HCT116 (cell line): ENCODE data around the gene MEPCE. TPM values are rescaled to one million over a fixed set of nuclear protein-coding genes. Genes with fewer than 3 reads are reported as not detected.

Source experiments
- ATAC-seq: fragments of 200-7000 bp; cut with Tn5 transposase; 2 replicates; pipeline ENCODE4 v1.9.1; 2020; ENCODE audit warnings: mild to moderate bottlenecking, moderate library complexity
- BruUV-seq: library from RNA; stranded (reverse); fragments of 400-500 nt; replicated peaks from 2 replicates; lab custom pipeline; 2021; lab: Mats Ljungman, UMichigan
- CTCF ChIA-PET: fragments of 300-600 bp; sonication (Branson Sonifier 250); formaldehyde crosslinking; loops from one replicate; lab custom pipeline; 2021; ENCODE audit warnings: antibody characterized with exemption; lab: Charles Lee
- POLR2A ChIA-PET: fragments of 300-600, 350-600 bp; sonication (Branson Sonifier 250); formaldehyde crosslinking; loops from one replicate; lab custom pipeline; 2021; ENCODE audit warnings: antibody characterized with exemption; lab: Charles Lee
- RAD21 ChIA-PET, 2 experiments: fragments of 300-600 bp; sonication (Branson Sonifier 250); formaldehyde crosslinking; loops; one replicate each; lab custom pipeline; 2023; ENCODE audit warnings: low total read pairs in 2 of 2; ENCODE audit not compliant: uncharacterized antibody in 2 of 2, unreplicated experiment in 2 of 2, low non-redundant PET in 1 of 2; lab: Charles Lee
- DNase-seq: peaks from one replicate; pipeline ENCODE4 v3.0.0-alpha.2; 2010; ENCODE audit warnings: low read depth, low spot score
- H2AFZ ChIP-seq: fragments of 200-600 bp; shearing (Covaris generic), sonication (generic); 2 replicates; pipeline ENCODE4 v1.6.1; 2017; ENCODE audit warnings: low read depth, mixed run types, mixed read lengths, antibody characterized with exemption, low read length; ENCODE audit not compliant: poor library complexity, severe bottlenecking
- H3K27ac ChIP-seq: 2 replicates; pipeline ENCODE4 v1.5.1; 2012; ENCODE audit warnings: low read depth, low read length
- H3K27me3 ChIP-seq: fragments of 200-600 bp; sonication (generic); 2 replicates; pipeline ENCODE4 v1.6.1; 2016; ENCODE audit warnings: mixed run types, low read length, mixed read lengths; ENCODE audit not compliant: insufficient read depth
- H3K36me3 ChIP-seq, 2 experiments: fragments of 200-500 bp in 1 of 2; fragments of 200-600 bp in 1 of 2; sonication (Bioruptor generic) in 1 of 2; sonication (generic) in 1 of 2; 2 replicates each; pipeline versions ENCODE4 v1.5.1 to v1.6.1; 2014 to 2016; ENCODE audit warnings: low read length in 2 of 2, inconsistent platforms in 1 of 2, mixed read lengths in 1 of 2, mixed run types in 1 of 2; ENCODE audit not compliant: insufficient read depth in 2 of 2, control insufficient read depth in 1 of 2
- H3K4me1 ChIP-seq, 2 experiments: fragments of 200-600 bp in 1 of 2; sonication (generic) in 1 of 2; 2 replicates each; pipeline versions ENCODE4 v1.5.1 to v1.6.1; 2012 to 2017; ENCODE audit warnings: low read length in 2 of 2, inconsistent platforms in 1 of 2, mild to moderate bottlenecking in 1 of 2, mixed read lengths in 1 of 2, mixed run types in 1 of 2, moderate library complexity in 1 of 2; ENCODE audit not compliant: insufficient read depth in 2 of 2, control insufficient read depth in 1 of 2
- H3K4me2 ChIP-seq: fragments of 200-600 bp; sonication (generic); 2 replicates; pipeline ENCODE4 v1.6.1; 2017; ENCODE audit warnings: mixed run types, low read length, mixed read lengths
- H3K4me3 ChIP-seq, 2 experiments: fragments of 200-600 bp in 1 of 2; sonication (generic) in 1 of 2; replicated peaks in 1 of 2; 2 replicates each; pipeline ENCODE4 v1.5.1; 2011 to 2016; ENCODE audit warnings: low read length in 2 of 2, control low read depth in 1 of 2, low read depth in 1 of 2, mild to moderate bottlenecking in 1 of 2, mixed read lengths in 1 of 2, mixed run types in 1 of 2
- H3K79me2 ChIP-seq: fragments of 200-600 bp; sonication (generic); 2 replicates; pipeline ENCODE4 v1.6.1; 2017; ENCODE audit warnings: mild to moderate bottlenecking, mixed run types, low read length, moderate library complexity, mixed read lengths; ENCODE audit not compliant: insufficient read depth
- H3K9ac ChIP-seq: fragments of 200-600 bp; sonication (generic); 2 replicates; pipeline ENCODE4 v1.6.1; 2016; ENCODE audit warnings: low read length, mixed read lengths
- H3K9me2 ChIP-seq: fragments of 200-600 bp; sonication (generic), shearing (Covaris generic); 2 replicates; pipeline ENCODE4 v1.6.1; 2017; ENCODE audit warnings: mixed run types, mild to moderate bottlenecking, moderate library complexity; ENCODE audit not compliant: insufficient read depth
- H3K9me3 ChIP-seq, 2 experiments: fragments of 200-500 bp in 1 of 2; fragments of 200-600 bp in 1 of 2; sonication (Bioruptor generic) in 1 of 2; sonication (generic) in 1 of 2; 2 replicates each; pipeline ENCODE4 v1.6.1; 2014 to 2017; ENCODE audit warnings: low read length in 2 of 2, mixed read lengths in 2 of 2, inconsistent platforms in 1 of 2, low read depth in 1 of 2, mild to moderate bottlenecking in 1 of 2, mixed run types in 1 of 2, moderate library complexity in 1 of 2; ENCODE audit not compliant: control insufficient read depth in 1 of 2, insufficient read depth in 1 of 2
- H4K20me1 ChIP-seq: fragments of 200-600 bp; sonication (generic), shearing (Covaris generic); 2 replicates; pipeline ENCODE4 v1.6.1; 2017; ENCODE audit warnings: mixed run types, mild to moderate bottlenecking, moderate library complexity; ENCODE audit not compliant: insufficient read depth
- EGR1 ChIP-seq: IDR thresholded peaks from 2 replicates; pipeline ENCODE4 v1.6.1; 2012; ENCODE audit warnings: low read depth
- EZH2phosphoT487 ChIP-seq: fragments of 200-600 bp; IDR thresholded peaks from 2 replicates; pipeline ENCODE4 v1.6.1; 2018; ENCODE audit warnings: antibody characterized with exemption, borderline replicate concordance
- POLR2AphosphoS5 ChIP-seq: IDR thresholded peaks from 2 replicates; pipeline ENCODE4 v1.6.1; 2011; ENCODE audit warnings: mild to moderate bottlenecking, low read depth, low read length, moderate library complexity
- SP1 ChIP-seq: IDR thresholded peaks from 2 replicates; pipeline ENCODE4 v1.6.1; 2012; ENCODE audit warnings: low read depth
- ZFX ChIP-seq: fragments of 450-650 bp; IDR thresholded peaks from 2 replicates; pipeline ENCODE4 v1.6.1; 2017
- intact Hi-C: fragments of 100-400 bp; cut with micrococcal nuclease; formaldehyde crosslinking; loops from 2 replicates; pipeline ENCODE4 v1.10.0; 2022
- total RNA-seq: library from RNA; stranded (reverse); gene quantifications from one replicate; pipeline ENCODE4 v1.2.1, GENCODE V29; 2021; ENCODE audit not compliant: unreplicated experiment
- TF ChIP-seq, protein P1 (sequence below): IDR thresholded peaks from 2 replicates; pipeline ENCODE4 v1.6.1; 2012
- TF ChIP-seq, protein P2 (sequence below): IDR thresholded peaks from 2 replicates; pipeline ENCODE4 v1.6.1; 2011; ENCODE audit warnings: mild to moderate bottlenecking, low read length, moderate library complexity; ENCODE audit not compliant: insufficient replicate concordance; ENCODE audit errors: extremely low read depth
- TF ChIP-seq, protein P3 (sequence below), 3 experiments: fragments of 200-600 bp in 1 of 3; sonication (generic) in 1 of 3; IDR thresholded peaks in 2 of 3; conservative IDR thresholded peaks in 1 of 3; 2 replicates each; pipeline ENCODE4 v1.5.1; 2012 to 2017; ENCODE audit warnings: low read depth in 2 of 3, low read length in 2 of 3, antibody characterized with exemption in 1 of 3, borderline replicate concordance in 1 of 3, control low read depth in 1 of 3, mild to moderate bottlenecking in 1 of 3, mixed read lengths in 1 of 3, mixed run types in 1 of 3, moderate library complexity in 1 of 3; ENCODE audit not compliant: insufficient read depth in 1 of 3

MEPCE gene
- total RNA-seq, 1 experiment from 2014 or later, result 44.4 TPM

DNA sequence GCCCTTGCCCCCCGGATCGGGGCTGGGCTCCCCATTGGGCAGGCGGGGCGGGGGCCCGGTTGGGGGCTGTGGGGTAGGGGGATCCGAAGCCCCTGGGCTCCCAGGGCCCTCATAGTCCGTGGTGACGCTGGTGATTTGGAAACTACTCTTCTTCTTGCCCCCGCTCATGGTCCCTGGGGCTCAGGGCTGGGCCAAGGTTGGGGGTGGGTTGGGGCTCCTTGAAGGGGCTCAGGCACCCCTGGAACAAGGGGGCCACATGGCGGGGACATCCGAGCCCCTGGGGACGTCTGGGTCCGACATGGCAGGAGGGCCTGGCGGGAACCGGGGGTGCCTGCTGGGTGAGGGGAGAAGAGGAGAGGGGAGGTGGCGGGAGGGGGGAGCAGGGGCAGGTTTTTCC is 48.2 kb downstream of the MEPCE start:
- no peaks in the 10 kb centered on the region for H3K9me2 ChIP-seq
- peaks cover 6% of the 10 kb centered on the region; the same call in 1 of the 2 replicates for H3K79me2 ChIP-seq
- peak overlapping the region; percentile 80 for H3K9ac ChIP-seq
- no peaks in the 10 kb centered on the region for H3K27me3 ChIP-seq
- no peak for ATAC-seq
- TF ChIP-seq SP1 (no peak), EZH2phosphoT487 (no peak)
- no peaks in the 10 kb centered on the region for H4K20me1 ChIP-seq
- H3K4me2 ChIP-seq, result peak overlapping the region; percentile 81
- peak overlapping the region; percentile 73 to 94 for H3K4me3 ChIP-seq
- intact Hi-C loops, result no loop called here
- DNase-seq, result no peak
- ChIA-PET RAD21 (no interaction called here), CTCF (interaction anchor here (3.3 kb wide), 1 partner anchor 81 kb away, joined by 14 read pairs; no protein-coding TSS in a partner anchor), POLR2A (no interaction called here)
- no peak overlapping the region for H2AFZ ChIP-seq
- H3K27ac ChIP-seq, result peak overlapping the region; percentile 83
- no peaks in the 10 kb centered on the region for H3K9me3 ChIP-seq
- no TSS peak for BruUV-seq
- H3K4me1 ChIP-seq, result peaks cover 10 to 26% of the 10 kb centered on the region in 2 experiments
- H3K36me3 ChIP-seq, result peaks cover 0 to 2% of the 10 kb centered on the region in 2 experiments; a peak in 1 of 4 replicates

DNA sequence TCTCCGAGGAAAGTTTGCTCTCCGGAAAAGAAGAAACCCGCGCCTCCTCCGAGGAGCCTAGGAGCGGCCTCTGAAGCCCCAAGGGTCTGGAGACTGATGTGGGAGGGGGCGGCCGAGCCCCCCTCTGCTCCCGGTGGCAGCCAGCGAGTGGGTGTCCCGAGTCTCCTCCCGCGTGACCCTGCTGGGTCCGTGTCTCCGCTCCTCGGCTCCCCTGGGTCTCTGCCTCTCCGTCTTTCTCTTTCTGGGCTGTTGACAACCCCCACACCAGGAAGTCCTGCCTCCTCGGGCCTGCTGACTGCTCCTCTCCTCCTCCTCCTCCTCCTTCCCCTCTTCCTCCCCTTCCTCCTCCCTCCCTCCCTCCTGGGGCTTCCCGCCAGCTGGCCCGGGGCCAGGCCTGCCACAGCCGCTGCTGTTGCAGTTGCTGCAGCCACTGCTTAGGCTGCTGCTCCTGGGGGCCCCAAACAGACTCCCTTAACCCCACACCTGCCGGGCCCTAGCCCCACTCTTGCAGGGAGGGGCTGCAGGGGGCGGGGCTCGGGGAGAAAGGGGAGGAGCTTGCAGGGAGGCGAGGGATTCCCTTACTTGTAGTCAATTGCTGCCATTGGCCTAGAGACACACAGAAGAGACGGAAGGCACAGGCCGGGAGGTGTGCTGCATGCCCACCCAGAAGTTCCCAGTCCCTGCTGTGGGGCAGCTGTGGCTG is 49.5 kb downstream of the MEPCE start, which contains the start of gene TSC22D4:
TSC22D4 (minus strand) TSS at position 257 of the 703 bp plus-strand sequence. CDS start 1,176 bp downstream, outside the sequence.
- ATAC-seq, result peak; percentile 75
- Histone ChIP-seq H3K27me3 (no peaks in the 10 kb centered on the region), H3K4me1 (peaks cover 8 to 29% of the 10 kb centered on the region in 2 experiments), H3K9me3 (no peaks in the 10 kb centered on the region), H3K36me3 (peaks cover 0 to 2% of the 10 kb centered on the region in 2 experiments; a peak in 1 of 4 replicates), H3K27ac (peak within 1 kb of the TSS; percentile 83), H3K4me2 (peak within 1 kb of the TSS; percentile 81), H3K9ac (peak within 1 kb of the TSS; percentile 80), H3K79me2 (peaks cover 6% of the 10 kb centered on the region; the same call in 1 of the 2 replicates), H3K9me2 (no peaks in the 10 kb centered on the region), H3K4me3 (peak within 1 kb of the TSS; percentile 73 to 94), H2AFZ (peak within 1 kb of the TSS; percentile 6), H4K20me1 (no peaks in the 10 kb centered on the region)
- no TSS peak for BruUV-seq
- CTCF ChIA-PET, result interaction anchor here (1.0 to 3.3 kb wide), 3 partner anchors 9 to 80 kb away, joined by 3 to 14 read pairs (median 4); partner anchors contain the start of gene ZCWPW1
- POLR2A ChIA-PET, result interaction anchor here (0.6 to 1.2 kb wide), 7 partner anchors 24 to 427 kb away, joined by 3 to 5 read pairs (median 3); partner anchors contain the start of genes FBXO24, GIGYF1, LRCH4 and ZCWPW1
- DNase-seq, result peak; percentile 74
- RAD21 ChIA-PET, result interaction anchor here (0.9 to 1.0 kb wide), 2 partner anchors 9 to 13 kb away, joined by 4 read pairs; no protein-coding TSS in a partner anchor
- TF ChIP-seq ZFX (0 out of 2 replicates have a peak, but pooled peaks have one; percentile 24), POLR2AphosphoS5 (peak; percentile 77), EGR1 (no peak)
- TF ChIP-seq, protein P1, sequence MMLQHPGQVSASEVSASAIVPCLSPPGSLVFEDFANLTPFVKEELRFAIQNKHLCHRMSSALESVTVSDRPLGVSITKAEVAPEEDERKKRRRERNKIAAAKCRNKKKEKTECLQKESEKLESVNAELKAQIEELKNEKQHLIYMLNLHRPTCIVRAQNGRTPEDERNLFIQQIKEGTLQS, result no peak
- TF ChIP-seq, protein P2, sequence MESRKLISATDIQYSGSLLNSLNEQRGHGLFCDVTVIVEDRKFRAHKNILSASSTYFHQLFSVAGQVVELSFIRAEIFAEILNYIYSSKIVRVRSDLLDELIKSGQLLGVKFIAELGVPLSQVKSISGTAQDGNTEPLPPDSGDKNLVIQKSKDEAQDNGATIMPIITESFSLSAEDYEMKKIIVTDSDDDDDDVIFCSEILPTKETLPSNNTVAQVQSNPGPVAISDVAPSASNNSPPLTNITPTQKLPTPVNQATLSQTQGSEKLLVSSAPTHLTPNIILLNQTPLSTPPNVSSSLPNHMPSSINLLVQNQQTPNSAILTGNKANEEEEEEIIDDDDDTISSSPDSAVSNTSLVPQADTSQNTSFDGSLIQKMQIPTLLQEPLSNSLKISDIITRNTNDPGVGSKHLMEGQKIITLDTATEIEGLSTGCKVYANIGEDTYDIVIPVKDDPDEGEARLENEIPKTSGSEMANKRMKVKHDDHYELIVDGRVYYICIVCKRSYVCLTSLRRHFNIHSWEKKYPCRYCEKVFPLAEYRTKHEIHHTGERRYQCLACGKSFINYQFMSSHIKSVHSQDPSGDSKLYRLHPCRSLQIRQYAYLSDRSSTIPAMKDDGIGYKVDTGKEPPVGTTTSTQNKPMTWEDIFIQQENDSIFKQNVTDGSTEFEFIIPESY, result no peak
- TF ChIP-seq, protein P3, sequence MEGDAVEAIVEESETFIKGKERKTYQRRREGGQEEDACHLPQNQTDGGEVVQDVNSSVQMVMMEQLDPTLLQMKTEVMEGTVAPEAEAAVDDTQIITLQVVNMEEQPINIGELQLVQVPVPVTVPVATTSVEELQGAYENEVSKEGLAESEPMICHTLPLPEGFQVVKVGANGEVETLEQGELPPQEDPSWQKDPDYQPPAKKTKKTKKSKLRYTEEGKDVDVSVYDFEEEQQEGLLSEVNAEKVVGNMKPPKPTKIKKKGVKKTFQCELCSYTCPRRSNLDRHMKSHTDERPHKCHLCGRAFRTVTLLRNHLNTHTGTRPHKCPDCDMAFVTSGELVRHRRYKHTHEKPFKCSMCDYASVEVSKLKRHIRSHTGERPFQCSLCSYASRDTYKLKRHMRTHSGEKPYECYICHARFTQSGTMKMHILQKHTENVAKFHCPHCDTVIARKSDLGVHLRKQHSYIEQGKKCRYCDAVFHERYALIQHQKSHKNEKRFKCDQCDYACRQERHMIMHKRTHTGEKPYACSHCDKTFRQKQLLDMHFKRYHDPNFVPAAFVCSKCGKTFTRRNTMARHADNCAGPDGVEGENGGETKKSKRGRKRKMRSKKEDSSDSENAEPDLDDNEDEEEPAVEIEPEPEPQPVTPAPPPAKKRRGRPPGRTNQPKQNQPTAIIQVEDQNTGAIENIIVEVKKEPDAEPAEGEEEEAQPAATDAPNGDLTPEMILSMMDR (IDR thresholded peaks at IDR 0.05 in 2 of 3, conservative IDR thresholded peaks at IDR 0.05 in 1 of 3; ENCODE audit: borderline replicate concordance in 1 of 3, insufficient read depth in 1 of 3, low read depth in 2 of 3, low read length in 2 of 3), result no peak
- intact Hi-C loops, result no loop called here
